Ishikawa (cell line): Measurements from ENCODE around the gene IL17C.

Source experiments
- CEBPB ChIP-seq: IDR thresholded peaks from 2 replicates; pipeline ENCODE4 v1.6.1; 2012
- CREB1 ChIP-seq: IDR thresholded peaks from 2 replicates; pipeline ENCODE4 v1.6.1; 2012; ENCODE audit warnings: low read depth
- EGR1 ChIP-seq: IDR thresholded peaks from 2 replicates; pipeline ENCODE4 v1.6.1; 2012
- EP300 ChIP-seq: IDR thresholded peaks from 2 replicates; pipeline ENCODE4 v1.6.1; 2012; ENCODE audit warnings: borderline replicate concordance
- FOXM1 ChIP-seq: IDR thresholded peaks from 2 replicates; pipeline ENCODE4 v1.6.1; 2012; ENCODE audit warnings: low read depth, borderline replicate concordance
- NFIC ChIP-seq: IDR thresholded peaks from 2 replicates; pipeline ENCODE4 v1.6.1; 2012
- RAD21 ChIP-seq: IDR thresholded peaks from 2 replicates; pipeline ENCODE4 v1.6.1; 2012; ENCODE audit warnings: low read depth
- REST ChIP-seq: IDR thresholded peaks from 2 replicates; pipeline ENCODE4 v1.6.1; 2012; ENCODE audit warnings: low read depth, mild to moderate bottlenecking
- TAF1 ChIP-seq: IDR thresholded peaks from 2 replicates; pipeline ENCODE4 v1.6.1; 2012; ENCODE audit warnings: low read depth, mild to moderate bottlenecking
- TCF12 ChIP-seq: IDR thresholded peaks from 2 replicates; pipeline ENCODE4 v1.6.1; 2012; ENCODE audit warnings: low read depth
- TEAD4 ChIP-seq: IDR thresholded peaks from 2 replicates; pipeline ENCODE4 v1.6.1; 2012
- USF1 ChIP-seq: IDR thresholded peaks from 2 replicates; pipeline ENCODE4 v1.6.1; 2012
- YY1 ChIP-seq: IDR thresholded peaks from 2 replicates; pipeline ENCODE4 v1.6.1; 2012; ENCODE audit warnings: low read depth
- ZBTB7A ChIP-seq: IDR thresholded peaks from 2 replicates; pipeline ENCODE4 v1.6.1; 2012; ENCODE audit warnings: low read depth
- TF ChIP-seq, protein P1 (sequence below): IDR thresholded peaks from 2 replicates; pipeline ENCODE4 v1.6.1; 2012

IL17C gene

GRCh38 chr16:88681084-88681680 lies 42.8 kb downstream of the IL17C start:
- TF ChIP-seq EGR1 = no peak
- TF ChIP-seq RAD21 = peak; percentile 39; the same call in 1 of the 2 replicates
- no peak for TF ChIP-seq TCF12

DNA sequence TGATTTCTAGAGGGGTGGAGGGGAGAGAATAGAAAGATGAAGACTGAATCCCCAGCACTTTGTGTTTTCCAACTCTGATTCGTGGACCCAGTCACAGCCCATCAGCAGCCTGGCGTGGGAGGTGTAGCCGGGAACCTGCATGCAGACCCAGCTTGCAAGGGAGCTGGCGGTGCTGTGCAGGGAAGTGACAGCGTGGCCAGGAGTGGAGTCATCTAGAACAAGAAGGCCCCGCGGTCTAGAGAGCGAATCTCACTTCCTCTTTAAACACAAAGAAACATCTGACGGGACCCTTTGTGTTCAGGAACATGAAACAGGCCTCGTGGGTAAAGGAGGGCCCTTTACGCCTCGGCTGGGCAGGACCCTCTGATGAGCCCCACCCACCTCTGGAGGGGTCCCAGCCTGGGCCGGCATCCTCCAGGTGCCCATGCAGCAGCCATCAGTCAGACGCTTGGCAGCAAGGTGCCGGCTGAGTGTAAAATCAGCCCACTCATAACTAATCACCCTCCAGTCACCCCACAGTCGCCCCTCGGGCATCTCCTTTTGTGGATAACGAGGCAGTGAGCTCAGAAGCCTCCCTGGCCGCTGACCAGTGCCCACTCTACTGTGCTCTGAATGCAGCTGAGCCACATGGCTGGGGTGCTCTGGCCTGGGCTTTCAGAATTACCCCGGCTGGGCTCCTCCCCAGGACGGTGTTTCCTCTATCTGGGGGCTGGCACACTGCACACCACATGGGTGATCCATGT lies 43.5 kb downstream of the IL17C start:
- no peak for TF ChIP-seq TCF12
- TF ChIP-seq CEBPB = no peak
- no peak for TF ChIP-seq ZBTB7A
- no peak for TF ChIP-seq USF1
- TF ChIP-seq YY1 = no peak
- TF ChIP-seq FOXM1 = no peak

DNA sequence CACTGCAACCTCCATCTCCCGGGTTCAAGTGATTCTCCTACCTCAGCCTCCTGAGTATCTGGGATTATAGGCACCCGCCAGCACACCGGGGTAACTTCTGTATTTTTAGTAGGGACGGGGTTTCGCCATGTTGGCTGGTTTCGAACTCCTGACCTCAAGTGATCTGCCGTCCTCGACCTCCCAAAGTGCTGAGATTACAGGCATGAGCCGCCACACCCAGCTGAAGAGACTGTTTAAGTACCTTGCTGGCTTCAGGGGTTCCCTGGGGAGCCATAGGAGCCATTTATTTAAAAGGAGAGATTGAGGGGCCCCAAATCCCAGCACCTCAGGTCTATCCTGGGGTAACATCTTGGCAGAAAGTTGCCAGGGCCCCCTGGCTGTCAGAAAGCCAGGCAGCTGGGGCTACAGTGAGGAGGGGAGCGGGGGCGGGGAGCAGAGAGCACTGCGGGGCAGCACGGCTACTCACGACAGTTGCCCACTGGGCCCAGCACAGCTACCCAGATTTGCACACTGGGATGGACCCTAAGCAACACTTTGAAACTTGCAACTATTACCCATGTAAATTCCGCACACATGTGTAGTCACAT lies 46.3 kb downstream of the IL17C start:
- TF ChIP-seq REST = no peak
- TF ChIP-seq ZBTB7A = no peak
- TF ChIP-seq USF1 = no peak

- no peak for TF ChIP-seq TCF12
- TF ChIP-seq ZBTB7A = peak; percentile 20
These were observed 47.0 kb downstream of the IL17C start for GRCh38 chr16:88685156-88686061.

GRCh38 chr16:88686062-88686438 lies 47.7 kb downstream of the IL17C start:
- TF ChIP-seq TAF1 = no peak
- peak; percentile 11; the same call in 1 of the 2 replicates for TF ChIP-seq TCF12
- TF ChIP-seq YY1 = no peak

- TF ChIP-seq FOXM1 (no peak), USF1 (no peak; the same call in 1 of the 2 replicates), EGR1 (peak; percentile 76), TAF1 (peak; percentile 33; the same call in 1 of the 2 replicates), NFIC (0 out of 2 replicates have a peak, but pooled peaks have one; percentile 13)
- TF ChIP-seq, protein P1, sequence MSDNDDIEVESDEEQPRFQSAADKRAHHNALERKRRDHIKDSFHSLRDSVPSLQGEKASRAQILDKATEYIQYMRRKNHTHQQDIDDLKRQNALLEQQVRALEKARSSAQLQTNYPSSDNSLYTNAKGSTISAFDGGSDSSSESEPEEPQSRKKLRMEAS = peak; percentile 69
These were observed 48.3 kb downstream of the IL17C start, which contains the start of gene SNAI3 for GRCh38 chr16:88686439-88687253. Gene SNAI3 (minus strand): TSS chr16:88686507. CDS start chr16:88686406, 101 bp downstream.

- TF ChIP-seq TAF1 (no peak), FOXM1 (no peak), ZBTB7A (no peak), YY1 (no peak), EGR1 (no peak), TEAD4 (no peak), TCF12 (no peak), NFIC (no peak), CREB1 (no peak), EP300 (no peak), RAD21 (no peak), USF1 (no peak), REST (no peak)
- TF ChIP-seq, protein P1 = no peak
These were observed 48.8 kb downstream of the IL17C start for GRCh38 chr16:88687254-88687576.
